Measurements from ENCODE around the gene PTPRM.

PTPRM gene

GRCh38 chr18:7576077-7576476, 9.0 kb downstream of the PTPRM start:
- no peaks in the 10 kb centered on the region for H3K9me3 ChIP-seq
- H3K4me3 ChIP-seq (ENCODE audit: low read depth in 1 of 2, low read length in 1 of 2), result no peak overlapping the region
- no peaks in the 10 kb centered on the region for H3K36me3 ChIP-seq
- no peak for TF ChIP-seq CTCF (IDR thresholded peaks at IDR 0.05)
- H3K27ac ChIP-seq, result no peak overlapping the region
- H3K27me3 ChIP-seq, result peaks cover 34% of the 10 kb centered on the region
- H3K4me1 ChIP-seq (ENCODE audit: control insufficient read depth in 1 of 2, insufficient read depth in 1 of 2, low read depth in 1 of 2, low read length in 1 of 2), result peaks cover 0 to 4% of the 10 kb centered on the region in 2 experiments

- H3K27ac ChIP-seq, result no peak overlapping the region
- H3K4me3 ChIP-seq (ENCODE audit: low read depth in 1 of 2, low read length in 1 of 2), result no peak overlapping the region
- peaks cover 28% of the 10 kb centered on the region for H3K27me3 ChIP-seq
- no peak for TF ChIP-seq CTCF (IDR thresholded peaks at IDR 0.05)
- no peaks in the 10 kb centered on the region for H3K9me3 ChIP-seq
- H3K4me1 ChIP-seq (ENCODE audit: control insufficient read depth in 1 of 2, insufficient read depth in 1 of 2, low read depth in 1 of 2, low read length in 1 of 2), result no peaks in the 10 kb centered on the region
- no peaks in the 10 kb centered on the region for H3K36me3 ChIP-seq
Observed at GRCh38 chr18:7576685-7577084, 9.6 kb downstream of the PTPRM start.

GRCh38 chr18:7577706-7578105, 10.6 kb downstream of the PTPRM start:
- TF ChIP-seq CTCF (IDR thresholded peaks at IDR 0.05), result no peak
- H3K4me1 ChIP-seq (ENCODE audit: control insufficient read depth in 1 of 2, insufficient read depth in 1 of 2, low read depth in 1 of 2, low read length in 1 of 2), result no peaks in the 10 kb centered on the region
- H3K27ac ChIP-seq, result no peak overlapping the region
- no peaks in the 10 kb centered on the region for H3K36me3 ChIP-seq
- H3K9me3 ChIP-seq, result no peaks in the 10 kb centered on the region
- no peak overlapping the region for H3K4me3 ChIP-seq (ENCODE audit: low read depth in 1 of 2, low read length in 1 of 2)
- H3K27me3 ChIP-seq, result peaks cover 18% of the 10 kb centered on the region

GRCh38 chr18:7579176-7579917, 12.2 kb downstream of the PTPRM start:
- H3K4me1 ChIP-seq (ENCODE audit: control insufficient read depth in 1 of 2, insufficient read depth in 1 of 2, low read depth in 1 of 2, low read length in 1 of 2), result no peaks in the 10 kb centered on the region
- no peaks in the 10 kb centered on the region for H3K9me3 ChIP-seq
- H3K27me3 ChIP-seq, result peaks cover 4% of the 10 kb centered on the region
- H3K4me3 ChIP-seq (ENCODE audit: low read depth in 1 of 2, low read length in 1 of 2), result no peak overlapping the region
- no peaks in the 10 kb centered on the region for H3K36me3 ChIP-seq
- no peak for TF ChIP-seq CTCF (IDR thresholded peaks at IDR 0.05)
- no peak overlapping the region for H3K27ac ChIP-seq

GRCh38 chr18:7579918-7580542, 12.9 kb downstream of the PTPRM start:
- Histone ChIP-seq H3K27me3 (peaks cover 4% of the 10 kb centered on the region), H3K4me1 (ENCODE audit: control insufficient read depth in 1 of 2, insufficient read depth in 1 of 2, low read depth in 1 of 2, low read length in 1 of 2) (no peaks in the 10 kb centered on the region), H3K27ac (no peak overlapping the region), H3K9me3 (no peaks in the 10 kb centered on the region), H3K4me3 (ENCODE audit: low read depth in 1 of 2, low read length in 1 of 2) (no peak overlapping the region), H3K36me3 (no peaks in the 10 kb centered on the region)
- TF ChIP-seq CTCF (IDR thresholded peaks at IDR 0.05), result no peak

Data from neutrophil (primary cell).